Measurements from ENCODE around the gene HMG20B.

Gene HMG20B

GRCh38 chr19:3585301-3586126 is 12.8 kb downstream of the HMG20B start, which contains the start of gene GIPC3:
TSS of gene GIPC3 (plus strand) at chr19:3585478. CDS start at chr19:3585598, 120 bp downstream.
- no peak for DNase-seq

GRCh38 chr19:3586127-3586626 is 13.4 kb downstream of the HMG20B start:
- DNase-seq, result no peak

- DNase-seq, result no peak
These were observed 14.1 kb downstream of the HMG20B start for GRCh38 chr19:3586707-3587346.

- DNase-seq, result no peak
These were observed 16.7 kb downstream of the HMG20B start for GRCh38 chr19:3589439-3589838.

GRCh38 chr19:3589949-3590348 is 17.2 kb downstream of the HMG20B start:
- no peak for DNase-seq

- no peak for DNase-seq
These were observed 18.4 kb downstream of the HMG20B start for GRCh38 chr19:3590991-3591659.

GRCh38 chr19:3591876-3592613 is 19.3 kb downstream of the HMG20B start:
- no peak for DNase-seq

GRCh38 chr19:3593156-3593555 is 20.4 kb downstream of the HMG20B start:
- DNase-seq, result no peak

GRCh38 chr19:3595521-3596061 is 22.8 kb downstream of the HMG20B start:
- DNase-seq, result no peak

- DNase-seq, result no peak
These were observed 27.0 kb downstream of the HMG20B start for GRCh38 chr19:3599776-3600187.

- DNase-seq, result no peak
These were observed 28.3 kb downstream of the HMG20B start for GRCh38 chr19:3601021-3601420.

GRCh38 chr19:3603121-3603811 is 30.5 kb downstream of the HMG20B start:
- no peak for DNase-seq

- DNase-seq, result no peak
These were observed 31.7 kb downstream of the HMG20B start for GRCh38 chr19:3604227-3604986.

- no peak for DNase-seq
These were observed 32.2 kb downstream of the HMG20B start for GRCh38 chr19:3604987-3605343.

- DNase-seq, result no peak
These were observed 32.6 kb downstream of the HMG20B start for GRCh38 chr19:3605361-3605760.

- DNase-seq, result no peak
These were observed 33.0 kb downstream of the HMG20B start for GRCh38 chr19:3605770-3606169.

- DNase-seq, result no peak
These were observed 33.5 kb downstream of the HMG20B start for GRCh38 chr19:3606174-3606689.

- peak; percentile 24 for DNase-seq
These were observed 34.0 kb downstream of the HMG20B start, which contains the start of gene TBXA2R for GRCh38 chr19:3606690-3607289. TSS of gene TBXA2R (minus strand) at chr19:3606875. CDS start at chr19:3600634, 6,241 bp downstream.

GRCh38 chr19:3607303-3608078 is 34.7 kb downstream of the HMG20B start:
- DNase-seq, result no peak
